Measurements from ENCODE around the gene SMS.

SMS gene

GRCh38 chrX:21959362-21960051 lies 19.0 kb downstream of the SMS start:
- no peak for TF ChIP-seq CTCF (conservative IDR thresholded peaks at IDR 0.05; ENCODE audit: low read depth, low read length)
- DNase-seq (ENCODE audit: low read depth), result no peak
- no peak overlapping the region for H3K4me3 ChIP-seq (ENCODE audit: low read length)

GRCh38 chrX:21960569-21961541 lies 20.3 kb downstream of the SMS start:
- no peak overlapping the region for H3K4me3 ChIP-seq (ENCODE audit: low read length)
- TF ChIP-seq CTCF (conservative IDR thresholded peaks at IDR 0.05; ENCODE audit: low read depth, low read length), result no peak
- DNase-seq (ENCODE audit: low read depth), result no peak

GRCh38 chrX:21962361-21962760 lies 21.9 kb downstream of the SMS start:
- no peak overlapping the region for H3K4me3 ChIP-seq (ENCODE audit: low read length)
- TF ChIP-seq CTCF (conservative IDR thresholded peaks at IDR 0.05; ENCODE audit: low read depth, low read length), result no peak
- DNase-seq (ENCODE audit: low read depth), result no peak

- H3K4me3 ChIP-seq (ENCODE audit: low read length), result no peak overlapping the region
Observed at GRCh38 chrX:21963269-21963668, 22.8 kb downstream of the SMS start.

GRCh38 chrX:21963731-21964405 lies 23.4 kb downstream of the SMS start:
- no peak for DNase-seq (ENCODE audit: low read depth)
- H3K4me3 ChIP-seq (ENCODE audit: low read length), result no peak overlapping the region
- no peak for TF ChIP-seq CTCF (conservative IDR thresholded peaks at IDR 0.05; ENCODE audit: low read depth, low read length)

More at GRCh38 chrX:21963269-21963668, 22.8 kb downstream of the SMS start:
- no peak for DNase-seq (ENCODE audit: low read depth)
- no peak for TF ChIP-seq CTCF (conservative IDR thresholded peaks at IDR 0.05; ENCODE audit: low read depth, low read length)

- no peak for DNase-seq (ENCODE audit: low read depth)
- no peak overlapping the region for H3K4me3 ChIP-seq (ENCODE audit: low read length)
- no peak for TF ChIP-seq CTCF (conservative IDR thresholded peaks at IDR 0.05; ENCODE audit: low read depth, low read length)
Observed at GRCh38 chrX:21966866-21967265, 26.4 kb downstream of the SMS start.

Measured in retinal pigment epithelial cell (primary cell).